GM21526 (cell line): ENCODE measurements around the gene PRR23E.

ENCODE experiments used
- ATAC-seq: cut with Tn5 transposase; IDR thresholded peaks from one replicate; pipeline ENCODE4 v1.9.1; 2021; ENCODE audit warnings: moderate library complexity; ENCODE audit not compliant: unreplicated experiment, low FRiP score

The PRR23E gene

GRCh38 chr3:127162947-127163645 lies 29.8 kb upstream of the PRR23E start:
- no peak for ATAC-seq

GRCh38 chr3:127164615-127165014 lies 28.3 kb upstream of the PRR23E start:
- no peak for ATAC-seq

GRCh38 chr3:127165036-127165435 lies 27.9 kb upstream of the PRR23E start:
- ATAC-seq = no peak

- no peak for ATAC-seq
Measured at GRCh38 chr3:127165694-127166485, 27.0 kb upstream of the PRR23E start.

- ATAC-seq = no peak
Measured at GRCh38 chr3:127166501-127167065, 26.3 kb upstream of the PRR23E start.

GRCh38 chr3:127167315-127168043 lies 25.5 kb upstream of the PRR23E start:
- ATAC-seq = no peak

- ATAC-seq = no peak
Measured at GRCh38 chr3:127168271-127168670, 24.7 kb upstream of the PRR23E start.

GRCh38 chr3:127170814-127171213 lies 22.1 kb upstream of the PRR23E start:
- no peak for ATAC-seq

GRCh38 chr3:127171320-127171719 lies 21.6 kb upstream of the PRR23E start:
- ATAC-seq = no peak

GRCh38 chr3:127171721-127172120 lies 21.2 kb upstream of the PRR23E start:
- no peak for ATAC-seq

GRCh38 chr3:127172211-127172610 lies 20.7 kb upstream of the PRR23E start:
- ATAC-seq = no peak

GRCh38 chr3:127172781-127173515 lies 20.0 kb upstream of the PRR23E start:
- ATAC-seq = no peak

- ATAC-seq = no peak
Measured at GRCh38 chr3:127173516-127174166, 19.3 kb upstream of the PRR23E start.

- no peak for ATAC-seq
Measured at GRCh38 chr3:127174284-127174683, 18.6 kb upstream of the PRR23E start.

- no peak for ATAC-seq
Measured at GRCh38 chr3:127174715-127175140, 18.2 kb upstream of the PRR23E start.

- no peak for ATAC-seq
Measured at GRCh38 chr3:127175272-127175671, 17.7 kb upstream of the PRR23E start.

- no peak for ATAC-seq
Measured at GRCh38 chr3:127177226-127177625, 15.7 kb upstream of the PRR23E start.

- ATAC-seq = no peak
Measured at GRCh38 chr3:127180859-127181258, 12.1 kb upstream of the PRR23E start.

- ATAC-seq = no peak
Measured at GRCh38 chr3:127182431-127182830, 10.5 kb upstream of the PRR23E start.
